ENCODE measurements around the gene SYTL1.
A peak's percentile ranks its signal among the peaks of the same experiment; 100 is the strongest.

Gene SYTL1

DNA sequence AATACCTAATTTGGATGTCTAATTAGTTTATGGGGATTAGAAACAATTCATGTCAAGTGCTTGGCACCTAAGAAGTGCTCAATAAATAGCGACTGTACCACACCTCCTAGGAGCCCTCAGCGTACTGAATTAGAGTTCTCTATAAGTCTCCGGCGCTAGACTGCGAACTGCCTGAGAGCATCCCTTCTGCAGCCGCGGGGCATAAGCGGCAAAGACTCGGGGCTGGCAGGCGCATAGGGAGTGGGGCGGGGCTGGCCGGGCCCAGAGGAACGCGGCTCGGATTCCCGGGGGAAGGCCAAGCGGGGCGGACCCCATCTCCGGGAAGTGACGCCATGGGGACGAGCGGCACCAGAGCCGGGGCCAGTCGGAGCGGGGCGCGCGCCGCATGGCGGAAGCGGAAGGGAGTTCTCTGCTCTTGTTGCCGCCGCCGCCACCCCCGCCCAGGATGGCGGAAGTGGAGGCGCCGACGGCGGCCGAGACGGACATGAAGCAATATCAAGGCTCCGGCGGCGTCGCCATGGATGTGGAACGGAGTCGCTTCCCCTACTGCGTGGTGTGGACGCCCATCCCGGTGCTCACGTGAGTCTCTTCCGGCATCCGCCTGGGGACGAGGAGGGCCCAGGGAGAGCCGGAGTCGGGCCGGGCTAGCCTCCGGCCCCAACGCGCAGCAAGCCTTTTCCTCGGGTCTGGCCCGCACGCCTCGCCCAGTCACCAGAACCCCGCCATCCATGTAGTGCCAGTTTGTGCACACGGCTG lies 19.8 kb upstream of the SYTL1 start, which contains the start of gene TMEM222:
Gene TMEM222 (plus strand): TSS at position 351 of the 756 bp plus-strand sequence. CDS start 35 bp downstream, at position 386.
- DNase-seq, result peak; percentile 97

DNA sequence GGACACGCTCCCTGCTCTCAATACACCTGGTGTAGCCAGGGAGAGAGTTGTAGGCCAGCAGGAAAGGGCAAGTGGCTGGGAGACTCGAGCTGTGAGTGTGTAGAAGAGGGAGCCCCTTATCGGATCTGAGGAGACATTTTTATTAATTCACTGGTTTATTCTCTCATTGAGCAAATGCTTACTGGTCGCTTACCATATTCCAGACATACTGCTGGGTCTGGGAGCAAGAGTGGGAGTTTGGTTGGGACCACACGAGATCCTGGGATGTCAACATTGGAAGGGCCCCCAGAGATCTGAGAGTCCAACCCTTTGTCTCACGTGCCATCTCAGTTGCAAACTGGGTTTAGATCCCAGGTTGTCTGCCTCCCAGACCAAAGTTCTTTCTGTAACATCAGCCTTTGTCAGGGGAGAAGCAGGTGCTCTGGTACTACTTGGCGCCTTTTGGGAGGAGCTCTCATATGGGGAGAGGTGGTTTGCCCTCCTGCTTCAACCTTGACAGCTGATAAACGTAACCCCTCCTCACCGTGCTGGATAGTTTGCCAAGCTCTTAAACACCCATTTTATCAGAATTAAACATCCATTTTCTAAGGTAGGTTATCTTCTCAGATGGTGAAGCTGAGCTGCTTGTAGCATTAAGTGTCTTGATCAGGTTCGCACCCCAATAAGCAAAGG lies 19.1 kb upstream of the SYTL1 start:
- DNase-seq, result no peak

DNA sequence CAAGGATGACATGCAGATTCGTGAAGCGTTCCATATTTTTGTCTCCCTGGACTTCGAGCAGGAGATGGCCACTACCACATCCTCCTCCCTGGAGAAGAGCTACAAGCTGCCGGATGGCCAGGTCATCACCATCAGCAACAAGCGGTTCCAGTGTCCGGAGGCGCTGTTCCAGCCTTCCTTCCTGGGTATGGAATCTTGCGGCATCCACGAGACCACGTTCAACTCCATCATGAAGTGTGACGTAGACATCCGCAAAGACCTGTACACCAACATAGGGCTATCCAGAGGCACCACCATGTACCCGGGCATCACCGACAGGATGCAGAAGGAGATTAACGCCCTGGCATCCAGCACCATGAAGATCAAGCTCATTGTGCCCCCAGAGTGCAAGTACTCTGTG lies 16.5 kb upstream of the SYTL1 start:
- DNase-seq, result no peak

DNA sequence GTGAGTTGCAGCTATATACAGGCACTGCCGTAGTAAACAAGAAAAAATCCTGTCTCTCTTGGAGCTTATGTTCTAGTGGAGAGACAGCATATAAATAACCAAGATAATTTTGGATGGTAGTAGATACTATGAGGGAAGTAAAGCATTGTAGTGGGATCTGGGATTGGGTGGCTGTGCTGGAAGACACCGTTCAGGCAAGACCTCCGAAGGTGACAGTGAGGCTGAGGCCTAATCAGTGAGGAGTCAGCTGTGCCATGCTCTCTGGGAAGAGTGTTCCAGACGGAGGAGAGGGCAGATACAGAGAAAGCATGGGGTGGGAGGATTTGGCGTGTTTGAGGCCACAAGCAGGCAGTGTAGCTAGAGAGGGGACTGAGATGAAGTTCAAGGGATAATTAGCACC lies 13.9 kb upstream of the SYTL1 start:
- no peak for DNase-seq

DNA sequence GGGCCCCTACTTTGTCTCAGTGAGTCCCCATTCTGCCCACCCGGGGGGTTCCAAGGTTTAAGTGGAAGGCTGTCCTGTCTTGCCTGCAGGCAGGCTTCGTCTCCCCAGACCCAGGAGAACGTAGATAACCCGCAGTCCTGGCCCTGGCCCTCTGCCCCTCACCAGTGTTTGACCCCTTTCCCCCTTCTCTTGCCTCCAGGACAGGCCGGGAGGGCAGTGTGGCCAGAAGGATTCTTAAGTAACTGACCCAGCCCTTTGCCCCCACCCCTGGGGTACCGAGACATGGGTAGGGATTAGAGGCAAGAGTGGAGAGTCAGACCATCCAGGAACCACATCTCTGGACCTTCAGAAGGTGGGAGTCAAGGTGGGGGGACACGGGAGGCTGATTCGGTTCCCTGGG lies 11.0 kb upstream of the SYTL1 start:
- no peak for DNase-seq

DNA sequence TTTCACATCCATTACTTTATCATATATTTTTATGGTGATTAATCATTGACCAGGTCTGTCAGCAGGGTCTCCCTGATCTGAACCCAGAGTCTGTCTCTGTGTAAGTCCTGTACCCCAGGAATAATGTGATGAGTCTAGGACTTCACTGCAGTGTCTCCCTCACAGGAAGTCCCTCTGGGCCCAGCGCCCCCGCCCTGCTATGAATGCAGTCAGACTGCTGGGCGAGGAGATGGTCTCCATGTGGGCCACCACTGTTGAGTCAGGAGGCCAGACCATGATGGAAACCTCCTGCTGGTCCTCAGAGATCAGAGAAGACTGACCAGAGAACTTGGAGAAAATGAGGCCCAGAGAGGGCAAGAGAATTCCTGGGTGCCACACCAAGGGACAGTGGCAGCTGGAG lies 10.4 kb upstream of the SYTL1 start:
- DNase-seq, result no peak

DNA sequence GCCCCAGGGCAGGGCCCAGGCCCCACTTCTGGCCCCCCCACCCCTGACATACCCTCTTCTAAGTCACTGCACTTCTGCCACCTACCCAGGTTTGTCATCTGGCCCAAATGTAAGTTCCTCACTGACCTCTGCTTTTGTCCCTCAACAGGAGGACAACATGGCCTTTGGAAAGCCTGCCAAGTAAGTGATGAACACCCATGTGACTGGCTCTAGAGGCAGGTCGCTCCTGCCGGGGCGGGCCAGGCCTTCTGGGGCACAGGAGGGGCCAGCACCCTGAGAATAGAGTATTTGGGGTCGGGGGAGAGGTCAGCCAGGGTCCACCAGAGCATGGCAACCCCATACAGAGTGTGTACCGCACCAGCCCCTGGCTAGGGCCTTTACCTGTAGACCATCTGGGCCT lies 9.9 kb upstream of the SYTL1 start:
- DNase-seq, result no peak

DNA sequence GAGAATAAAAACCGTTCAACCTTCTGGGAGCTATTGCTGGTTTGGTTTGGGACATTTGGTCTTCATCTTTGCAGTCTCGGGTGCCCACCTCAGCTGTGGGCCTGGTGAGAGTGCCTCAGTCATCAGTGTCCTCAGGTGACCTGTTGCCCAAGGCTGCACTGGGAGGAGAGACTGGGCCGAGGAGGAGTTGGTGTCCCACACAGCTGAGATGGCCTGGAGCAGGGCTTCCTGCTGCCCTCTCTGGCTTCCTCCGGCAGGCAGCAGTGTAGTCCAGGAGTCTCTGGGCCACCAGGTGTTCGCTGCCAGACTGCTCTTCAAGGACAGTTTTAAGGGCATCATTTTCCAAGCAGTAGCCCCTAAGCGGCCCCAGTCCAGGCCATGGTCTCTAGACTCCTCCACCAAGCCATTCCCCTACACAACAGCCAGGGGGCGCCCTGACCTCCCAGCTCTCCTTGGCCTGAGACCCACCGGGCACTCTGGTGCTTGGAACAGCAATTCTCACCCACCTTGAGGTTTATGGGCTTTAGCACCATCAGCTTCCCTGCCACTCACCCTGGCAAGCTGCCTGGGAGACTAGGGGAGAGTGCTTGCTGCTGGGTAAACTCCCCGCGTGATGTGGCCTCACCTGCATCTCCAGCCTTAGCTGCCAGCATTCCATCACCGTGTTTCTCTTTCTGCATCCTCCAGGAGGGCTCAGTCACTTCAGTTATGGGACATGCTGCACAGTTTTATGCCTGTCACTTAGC lies 9.1 kb upstream of the SYTL1 start:
- DNase-seq, result peak; percentile 61

DNA sequence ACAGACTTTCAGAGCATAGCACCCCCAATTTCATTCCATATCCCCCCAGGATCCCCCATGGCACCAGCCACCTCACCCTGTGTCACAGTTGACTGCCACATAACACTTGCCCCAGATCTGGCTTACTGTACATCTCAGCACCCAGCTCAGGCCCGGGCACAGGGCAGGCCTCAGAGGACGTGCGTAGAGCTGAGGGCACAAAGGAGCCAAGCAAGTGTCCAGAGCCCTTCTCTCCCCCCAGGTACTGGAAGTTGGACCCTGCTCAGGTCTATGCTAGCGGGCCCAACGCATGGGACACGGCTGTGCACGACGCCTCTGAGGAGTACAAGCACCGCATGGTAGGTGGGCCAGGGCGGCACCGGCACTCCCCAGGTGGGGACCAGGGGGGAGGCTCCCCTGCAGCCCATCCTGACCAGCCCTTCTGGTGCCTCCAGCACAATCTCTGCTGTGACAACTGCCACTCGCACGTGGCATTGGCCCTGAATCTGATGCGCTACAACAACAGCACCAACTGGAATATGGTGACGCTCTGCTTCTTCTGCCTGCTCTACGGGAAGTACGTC lies 8.0 kb upstream of the SYTL1 start:
- DNase-seq, result no peak

DNA sequence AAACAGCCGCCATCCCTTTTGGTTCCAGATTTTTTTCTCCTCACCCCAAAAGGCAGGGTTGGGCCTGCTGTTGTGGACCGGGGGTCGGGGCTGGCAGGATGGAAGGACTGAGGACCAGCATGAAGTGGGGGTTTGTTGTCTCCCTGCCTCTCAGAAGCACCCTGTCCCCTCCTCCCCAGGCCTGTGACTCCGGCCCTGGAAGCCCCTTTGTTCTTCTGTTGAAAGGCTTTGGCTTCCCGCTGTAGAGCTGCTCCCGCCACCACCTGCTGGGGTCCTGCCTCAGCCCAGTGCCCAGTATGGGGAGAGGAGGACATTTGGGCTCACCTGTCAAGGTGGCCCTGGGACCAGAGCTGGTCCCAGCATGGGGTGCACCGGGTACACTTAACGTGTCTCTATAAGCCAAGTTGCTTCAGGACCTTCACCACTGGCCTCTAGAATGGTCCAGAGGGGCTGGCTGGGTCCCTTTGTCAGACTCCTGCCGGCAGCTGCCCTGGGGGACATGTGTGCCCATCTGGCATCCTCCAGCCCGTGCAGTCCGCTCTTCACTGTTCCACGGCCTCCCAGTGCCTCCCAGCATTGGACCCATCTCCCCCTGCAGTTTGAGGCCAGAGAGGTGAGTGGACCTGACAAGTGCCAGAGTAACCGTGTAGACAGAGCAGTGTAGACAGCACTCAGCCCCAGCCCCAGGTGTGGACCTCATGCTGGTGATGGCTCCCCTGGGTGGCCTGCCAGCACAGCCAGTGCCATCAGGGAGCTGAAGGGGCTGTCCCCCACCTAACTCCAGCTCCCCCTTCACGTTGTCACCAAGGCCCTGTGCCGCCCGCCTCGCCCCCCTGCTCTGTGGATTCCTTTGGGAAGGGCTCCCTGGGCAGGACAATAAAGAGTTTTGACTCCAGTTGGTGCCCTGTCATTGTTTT lies 6.1 kb upstream of the SYTL1 start:
- no peak for DNase-seq

DNA sequence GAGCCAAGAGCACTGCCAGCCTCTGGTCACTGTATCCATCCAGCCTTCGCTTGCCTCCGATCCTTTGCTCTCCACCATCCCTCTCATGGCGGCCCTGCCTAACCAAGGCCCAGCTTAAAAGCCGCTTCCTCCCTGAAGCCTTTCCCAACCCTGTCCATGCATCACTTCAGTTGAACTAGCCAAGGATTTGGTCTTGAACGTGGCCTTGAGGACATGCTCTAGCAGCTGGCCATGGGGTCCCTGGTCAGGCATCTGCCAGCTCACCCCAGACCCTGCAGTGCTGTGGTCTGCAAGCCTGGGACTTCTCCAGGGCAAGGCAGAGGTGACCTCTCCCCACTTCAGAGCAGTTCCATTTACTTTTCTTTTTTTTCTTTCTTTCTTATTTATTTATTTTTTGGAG lies 5.1 kb upstream of the SYTL1 start:
- DNase-seq, result no peak

DNA sequence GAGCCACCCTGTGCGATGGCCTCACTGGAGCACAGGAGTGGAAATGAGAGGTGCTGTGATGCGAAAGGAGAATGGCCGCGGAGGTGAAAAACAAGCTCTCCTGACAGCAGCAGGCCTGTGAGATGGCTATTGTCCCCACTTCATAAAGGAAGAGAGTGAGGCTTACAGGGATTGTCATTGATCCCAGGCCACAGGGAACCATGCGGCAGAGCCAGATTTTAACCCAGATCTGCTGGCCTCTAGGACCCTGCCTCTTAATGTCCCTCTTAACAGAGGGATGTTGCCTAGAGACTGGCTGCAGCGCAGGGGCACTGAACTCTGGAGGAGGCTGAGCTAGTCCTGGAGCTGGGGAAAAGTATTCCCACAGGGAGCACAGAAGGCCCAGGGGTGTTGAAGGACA lies 3.1 kb upstream of the SYTL1 start:
- DNase-seq, result no peak

DNA sequence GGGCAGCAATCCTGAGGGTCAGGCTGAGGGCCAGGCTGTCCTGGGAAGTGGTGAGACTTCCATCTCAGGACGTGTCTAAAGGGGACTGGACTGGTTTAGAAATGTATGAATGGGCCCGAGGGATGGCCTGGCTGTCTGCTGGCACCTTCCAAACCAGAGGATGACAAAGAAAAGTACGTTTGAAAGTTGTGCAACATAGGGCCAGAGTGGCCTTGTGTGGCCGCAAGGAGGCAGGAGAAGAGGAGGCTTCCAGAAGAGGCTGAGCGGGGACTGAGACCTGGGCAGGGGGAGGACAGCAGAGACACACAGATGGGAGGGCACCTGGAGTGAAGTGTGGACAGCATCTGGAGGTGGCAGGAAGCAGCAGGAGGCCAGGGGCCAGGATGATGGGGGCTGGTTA lies 2.6 kb upstream of the SYTL1 start:
- DNase-seq, result no peak

DNA sequence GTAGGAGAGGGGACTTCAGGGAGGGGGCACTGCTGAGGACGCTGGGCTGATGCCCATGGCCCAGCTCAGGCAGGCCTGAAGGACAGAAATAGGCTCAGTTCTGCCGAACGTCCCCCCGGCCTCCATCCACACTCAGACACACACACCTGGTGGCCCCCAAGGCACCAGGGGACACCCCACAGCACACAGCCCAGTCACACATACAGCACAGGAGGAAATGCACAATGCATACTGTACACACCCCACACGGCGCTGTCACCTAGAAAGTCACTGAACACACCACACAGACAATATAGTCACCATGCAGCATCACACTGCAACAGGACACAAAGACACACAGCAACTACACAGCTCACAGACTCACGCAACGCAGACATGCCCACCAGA lies 562 bp downstream of the SYTL1 start:
- peak; percentile 39 for DNase-seq

DNA sequence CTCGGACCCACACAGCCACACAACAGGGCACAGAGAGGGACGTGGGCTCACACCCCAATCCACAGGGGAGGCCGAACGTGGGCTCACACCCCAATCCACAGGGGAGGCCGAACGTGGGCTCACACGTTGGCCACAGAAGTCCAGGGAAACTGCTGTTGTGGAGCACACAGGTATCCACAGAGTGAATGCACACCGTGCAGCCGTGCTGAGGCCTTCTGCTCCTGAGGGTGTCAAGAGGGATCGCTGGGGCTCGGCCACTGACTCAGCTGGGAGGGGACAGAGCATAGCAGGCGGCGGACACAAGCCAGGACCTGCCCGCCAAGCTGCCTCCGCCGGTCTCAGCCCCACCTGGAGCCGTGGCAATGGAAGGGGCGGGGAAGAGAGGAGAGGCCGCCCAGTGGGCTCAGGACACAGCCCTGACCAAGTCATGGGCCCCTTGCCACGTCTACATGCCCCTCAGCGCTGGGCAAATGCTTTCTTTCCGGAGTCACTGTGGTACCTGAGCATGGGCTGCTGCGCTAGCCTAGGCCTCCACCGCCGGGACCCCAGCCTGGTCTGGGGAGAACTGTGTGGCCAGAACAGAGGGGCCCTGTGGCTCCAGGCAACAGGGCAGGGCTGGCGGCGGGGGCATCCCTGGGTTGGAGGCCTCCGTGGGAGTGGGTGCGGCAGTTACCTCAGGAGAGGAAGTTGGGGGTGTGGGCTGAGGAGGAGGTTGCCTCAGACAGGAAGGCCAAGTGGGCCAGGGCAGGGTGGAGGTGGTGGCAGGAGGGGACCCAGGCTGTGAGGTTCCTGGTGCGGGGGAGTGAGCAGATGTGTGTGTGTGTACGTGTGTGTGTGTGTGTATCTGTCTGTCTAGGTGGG lies 1.2 kb downstream of the SYTL1 start:
- DNase-seq, result peak; percentile 71

DNA sequence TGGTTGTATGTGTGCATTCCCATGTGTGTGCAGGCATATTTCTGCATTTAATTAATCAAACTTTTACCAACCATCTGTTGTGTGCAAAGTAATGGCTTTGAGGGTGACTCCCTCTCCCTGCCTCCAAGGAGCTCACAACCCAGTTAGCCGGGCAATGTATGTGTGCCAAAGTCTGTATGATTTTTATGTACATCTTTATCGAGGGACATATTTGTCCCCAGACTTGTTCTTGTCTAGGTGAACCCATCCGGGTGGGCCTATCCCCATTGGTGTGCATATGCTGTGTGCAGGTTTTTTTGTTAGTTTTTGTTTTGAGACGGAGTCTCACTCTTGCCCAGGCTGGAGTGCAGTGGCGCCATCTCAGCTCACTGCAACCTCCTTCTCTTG lies 1.8 kb downstream of the SYTL1 start:
- no peak for DNase-seq

DNA sequence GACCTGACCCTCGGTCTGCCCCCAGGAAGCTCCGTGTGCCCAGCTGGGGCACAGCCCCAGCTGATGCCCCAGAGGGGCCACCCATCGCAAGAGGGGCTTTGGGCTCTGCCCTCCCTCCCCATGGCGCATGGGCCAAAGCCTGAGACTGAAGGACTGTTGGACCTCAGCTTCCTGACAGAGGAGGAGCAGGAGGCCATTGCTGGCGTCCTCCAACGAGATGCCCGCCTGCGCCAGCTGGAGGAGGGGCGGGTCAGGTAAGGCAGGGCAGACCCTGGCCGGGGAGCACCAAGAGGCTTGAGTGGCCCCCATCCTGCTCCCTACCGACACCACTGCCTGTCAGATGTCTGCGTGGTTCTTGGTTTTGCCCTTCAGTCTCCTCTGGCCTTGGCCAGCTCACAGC lies 3.5 kb downstream of the SYTL1 start:
- no peak for DNase-seq

DNA sequence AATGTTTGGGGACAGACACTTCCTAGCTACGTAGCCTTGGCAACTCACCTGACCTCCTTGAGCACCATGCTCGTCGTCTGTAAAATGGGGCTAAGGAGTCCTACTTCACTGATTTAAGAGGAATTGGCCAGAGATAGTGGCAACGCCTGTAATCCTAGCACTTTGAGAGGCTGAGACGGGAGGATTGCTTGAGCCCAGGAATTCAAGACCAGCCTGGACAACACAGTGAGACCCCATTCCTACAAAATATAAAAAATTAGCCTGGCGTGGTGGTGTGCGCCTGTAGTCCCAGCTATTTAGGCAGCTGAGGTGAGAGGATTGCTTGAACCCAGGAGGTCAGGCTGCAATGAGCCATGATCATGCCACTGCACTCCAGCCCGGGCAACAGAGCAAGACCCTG lies 4.5 kb downstream of the SYTL1 start:
- no peak for DNase-seq

DNA sequence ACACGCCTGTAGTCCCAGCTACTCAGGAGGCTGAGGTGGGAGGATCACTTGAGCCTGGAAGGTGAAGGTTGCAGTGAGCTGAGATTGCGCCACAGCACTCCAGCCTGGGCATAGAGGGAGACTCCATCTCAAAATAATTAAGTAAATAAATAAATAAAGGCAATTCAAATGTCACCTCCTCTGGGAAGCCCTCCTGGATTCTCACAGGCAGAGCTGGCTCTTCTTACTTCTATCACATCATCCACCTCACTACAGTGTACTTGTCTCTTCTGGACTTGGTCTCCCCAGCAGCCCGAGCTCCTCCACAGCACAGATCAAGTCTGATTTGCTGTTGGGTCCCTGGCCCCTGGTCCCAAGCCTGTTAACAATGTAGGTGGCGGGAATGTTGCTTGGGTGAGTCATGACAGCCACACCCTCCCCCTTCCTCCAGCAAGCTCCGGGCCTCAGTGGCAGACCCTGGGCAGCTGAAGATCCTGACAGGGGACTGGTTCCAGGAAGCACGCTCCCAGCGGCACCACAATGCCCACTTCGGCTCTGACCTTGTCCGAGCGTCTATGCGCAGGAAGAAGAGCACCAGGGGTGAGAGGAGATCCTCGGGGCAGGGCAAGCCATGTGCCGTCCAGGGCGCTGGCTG lies 5.3 kb downstream of the SYTL1 start:
- DNase-seq, result no peak

DNA sequence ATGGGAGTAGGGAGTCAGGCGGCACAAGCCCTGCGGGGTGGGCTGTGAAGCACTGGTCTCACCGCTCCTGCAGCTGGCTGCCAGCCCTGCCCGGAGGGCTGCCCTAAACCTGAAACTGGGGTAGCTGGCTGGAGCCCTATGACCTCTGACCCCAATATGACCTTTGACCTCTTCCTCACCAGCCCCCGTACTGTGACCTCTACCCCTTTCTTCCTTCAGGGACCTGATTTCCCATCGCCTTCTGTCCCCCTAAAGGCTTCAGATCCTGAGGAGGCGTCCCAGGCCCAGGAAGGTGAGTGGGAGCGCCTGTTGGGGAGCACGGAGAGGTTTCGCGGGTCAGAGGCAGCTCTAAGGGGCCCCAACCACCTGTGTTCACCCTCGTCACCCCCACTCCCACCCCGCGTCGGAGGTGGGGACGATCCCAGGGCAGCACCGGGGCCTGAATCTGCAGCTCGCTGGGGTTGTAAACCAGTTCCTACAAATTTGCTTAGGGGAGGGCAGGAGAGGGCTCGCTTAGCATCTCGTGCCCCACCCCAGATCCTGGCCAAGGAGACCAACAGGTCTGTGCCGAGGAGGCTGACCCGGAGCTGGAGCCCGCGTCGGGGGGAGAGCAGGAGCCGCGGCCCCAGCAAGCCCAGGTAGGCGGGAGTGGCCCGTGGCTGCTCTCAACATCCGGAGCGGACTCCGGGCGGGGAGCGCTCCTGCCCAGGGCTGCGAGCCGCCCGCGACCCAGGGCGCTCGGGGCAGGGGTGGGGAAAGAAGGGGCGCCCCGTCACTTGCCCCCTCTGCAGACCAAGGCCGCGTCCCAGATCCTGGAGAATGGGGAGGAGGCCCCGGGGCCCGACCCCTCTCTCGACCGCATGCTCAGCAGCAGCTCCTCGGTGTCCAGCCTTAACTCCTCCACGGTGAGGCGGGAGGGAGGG lies 7.3 kb downstream of the SYTL1 start:
- DNase-seq, result no peak
